IgD-negative memory B cell (primary cell): Measurements from ENCODE around the gene ARMC3. TPM values are rescaled to one million over a fixed set of nuclear protein-coding genes. Genes with fewer than 3 reads are reported as not detected.

Source experiments
- H3K27ac Mint-ChIP-seq, 3 donors: one replicate each; pipeline ENCODE4 v1.8.0; 2020 to 2022; ENCODE audit warnings: mild to moderate bottlenecking in 3 of 3, mixed read lengths in 3 of 3, moderate library complexity in 1 of 3
- H3K27me3 Mint-ChIP-seq: one replicate; pipeline ENCODE4 v1.8.0; 2021; ENCODE audit warnings: mixed read lengths
- H3K36me3 Mint-ChIP-seq: one replicate; pipeline ENCODE4 v1.8.0; 2020; ENCODE audit warnings: mild to moderate bottlenecking, mixed read lengths
- H3K4me1 Mint-ChIP-seq, 3 donors: one replicate each; pipeline ENCODE4 v1.8.0; 2020 to 2022; ENCODE audit warnings: mixed read lengths in 3 of 3, mild to moderate bottlenecking in 1 of 3
- H3K4me3 Mint-ChIP-seq, 4 donors: one replicate each; pipeline ENCODE4 v1.8.0; 2020 to 2022; ENCODE audit warnings: mild to moderate bottlenecking in 4 of 4, mixed read lengths in 4 of 4, moderate library complexity in 3 of 4
- H3K9me3 Mint-ChIP-seq, 3 donors: one replicate each; pipeline ENCODE4 v1.8.0; 2020 to 2021; ENCODE audit warnings: mixed read lengths in 3 of 3, mild to moderate bottlenecking in 1 of 3
- polyA plus RNA-seq: library from polyadenylated mRNA; unstranded; fragments of 300-500 nt; fragmentation: Illumina TruSeq; gene quantifications from one replicate; pipeline ENCODE4 v1.2.3, GENCODE V29; 2021

Gene ARMC3
- polyA plus RNA-seq, 1 donor from 2014 or later: 0.10 TPM

DNA sequence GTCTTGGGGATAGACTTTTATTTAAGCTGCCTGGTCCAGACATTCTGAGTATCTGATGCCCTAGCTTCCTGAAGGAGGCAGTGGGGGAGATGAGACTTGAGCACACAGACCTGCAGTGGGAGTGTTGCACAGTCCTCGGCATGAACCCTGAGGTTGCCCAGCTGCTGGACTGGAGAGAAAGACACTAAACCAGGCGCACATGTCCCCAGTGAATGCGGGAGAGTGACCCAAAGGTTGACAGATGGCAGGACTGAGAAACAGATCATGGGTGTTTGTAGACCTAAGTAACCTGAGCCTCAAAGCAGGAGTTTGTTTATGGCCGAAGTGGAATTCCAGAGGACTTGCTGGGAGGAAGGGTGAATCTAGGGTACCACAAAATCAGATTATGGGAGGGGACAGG is 151.8 kb downstream of the ARMC3 start:
- no peaks in the 10 kb centered on the region for H3K4me1 Mint-ChIP-seq
- H3K36me3 Mint-ChIP-seq: no peaks in the 10 kb centered on the region
- no peak overlapping the region for H3K27ac Mint-ChIP-seq
- peaks cover 1 to 3% (median 2%) of the 10 kb centered on the region in 3 donors for H3K9me3 Mint-ChIP-seq
- no peak overlapping the region for H3K4me3 Mint-ChIP-seq
- H3K27me3 Mint-ChIP-seq: peaks cover 19% of the 10 kb centered on the region

DNA sequence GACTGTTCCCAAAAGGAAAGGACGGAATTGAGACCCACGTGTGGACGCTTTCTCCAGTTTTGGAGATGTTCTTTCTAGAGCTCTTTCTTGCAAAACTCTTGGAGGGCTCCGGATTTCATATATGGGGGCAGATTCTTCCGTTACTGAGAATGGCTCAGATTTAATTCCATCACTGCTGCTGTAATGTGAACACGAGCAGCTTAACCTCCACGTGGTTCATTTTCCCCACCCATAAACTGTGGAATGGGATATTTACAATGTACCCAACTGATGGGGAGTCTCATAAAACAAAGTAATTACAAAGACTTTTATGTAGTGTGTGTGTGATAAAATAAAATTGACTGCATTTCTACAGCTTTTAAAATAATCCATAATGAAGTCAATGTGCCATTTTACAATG is 152.4 kb downstream of the ARMC3 start:
- peaks cover 21% of the 10 kb centered on the region for H3K27me3 Mint-ChIP-seq
- H3K36me3 Mint-ChIP-seq: no peaks in the 10 kb centered on the region
- H3K9me3 Mint-ChIP-seq: peaks cover 1 to 6% (median 3%) of the 10 kb centered on the region in 3 donors
- no peak overlapping the region for H3K4me3 Mint-ChIP-seq
- no peak overlapping the region for H3K27ac Mint-ChIP-seq
- H3K4me1 Mint-ChIP-seq: no peaks in the 10 kb centered on the region

DNA sequence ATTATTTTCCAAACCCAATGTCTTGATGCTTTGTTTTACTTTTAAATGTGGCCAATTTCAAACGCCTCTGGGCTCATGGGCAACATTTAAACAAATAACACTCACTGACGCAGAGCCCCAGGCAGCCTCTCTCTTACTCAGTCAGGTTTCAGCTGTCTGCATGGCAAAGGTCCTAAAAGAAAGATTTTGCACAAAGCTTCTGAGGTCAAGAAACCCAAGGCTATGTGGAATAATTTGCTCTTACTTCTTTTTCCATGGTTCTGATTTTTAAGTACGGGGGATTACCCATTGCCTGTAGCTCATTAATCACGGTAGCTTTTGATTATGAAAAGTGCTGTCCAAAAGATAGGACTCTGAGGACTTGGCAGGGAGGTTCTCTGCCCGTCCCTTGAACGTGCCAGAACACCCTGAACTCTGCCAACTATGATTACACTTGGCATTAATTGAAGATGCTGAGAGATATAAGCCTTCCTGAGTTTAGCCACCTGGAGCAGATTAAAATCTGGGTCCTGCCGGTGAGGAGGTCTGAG is 153.4 kb downstream of the ARMC3 start:
- no peak overlapping the region for H3K4me3 Mint-ChIP-seq
- H3K27me3 Mint-ChIP-seq: peaks cover 19% of the 10 kb centered on the region
- no peaks in the 10 kb centered on the region for H3K36me3 Mint-ChIP-seq
- no peak overlapping the region for H3K27ac Mint-ChIP-seq
- H3K4me1 Mint-ChIP-seq: no peaks in the 10 kb centered on the region
- H3K9me3 Mint-ChIP-seq: peaks cover 1 to 6% (median 3%) of the 10 kb centered on the region in 3 donors

DNA sequence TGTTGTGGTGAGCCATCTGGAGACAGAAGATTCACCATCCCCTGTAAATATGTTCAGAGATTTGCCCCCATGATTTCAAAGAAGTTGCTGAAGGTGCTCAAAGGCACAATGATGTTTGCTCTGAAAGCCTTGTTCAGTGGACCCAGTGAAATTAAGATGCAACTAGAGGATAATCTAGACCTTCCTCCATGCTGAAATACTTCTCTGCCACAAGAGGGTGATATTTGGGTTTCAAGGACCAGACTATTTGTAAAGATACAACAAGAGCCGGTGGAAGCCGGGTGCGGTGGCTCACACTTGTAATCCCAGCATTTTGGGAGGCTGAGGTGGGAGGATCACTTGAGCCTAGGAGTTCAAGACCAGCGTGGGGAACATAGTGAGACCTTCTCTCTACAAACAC is 154.0 kb downstream of the ARMC3 start:
- Mint-ChIP-seq H3K4me3 (no peak overlapping the region), H3K9me3 (peaks cover 1 to 6% (median 3%) of the 10 kb centered on the region in 3 donors), H3K27me3 (peaks cover 20% of the 10 kb centered on the region), H3K27ac (no peak overlapping the region), H3K36me3 (no peaks in the 10 kb centered on the region), H3K4me1 (no peaks in the 10 kb centered on the region)

Other genes with a start within 250 kb of the ARMC3 start
- gene PIP4K2A, start 213.5 kb upstream of the ARMC3 start, polyA plus RNA-seq: 43.2 TPM
- 5.7 TPM for gene MSRB2, start 167.5 kb downstream of the ARMC3 start, polyA plus RNA-seq